ENCODE measurements around the gene IQCF6.
"Not testable (repeated sequence)": the region's sequence is repeated elsewhere in the genome, so short reads cannot be mapped to it uniquely, and the experiment has no call there.

The IQCF6 gene

GRCh38 chr3:51798411-51798963 lies 19.4 kb upstream of the IQCF6 start:
- no peak for TF ChIP-seq CTCF (IDR thresholded peaks at IDR 0.05; ENCODE audit: insufficient read depth, low read depth, low read length, missing control alignments)
- H3K4me3 ChIP-seq (ENCODE audit: low read length): no peak overlapping the region
- no peak for DNase-seq (ENCODE audit: low read depth)

GRCh38 chr3:51796854-51797253 lies 17.8 kb upstream of the IQCF6 start:
- no peak overlapping the region for H3K4me3 ChIP-seq (ENCODE audit: low read length)
- DNase-seq (ENCODE audit: low read depth): peak; percentile 55
- TF ChIP-seq CTCF (IDR thresholded peaks at IDR 0.05; ENCODE audit: insufficient read depth, low read depth, low read length, missing control alignments): no peak

GRCh38 chr3:51794206-51794605 lies 15.2 kb upstream of the IQCF6 start:
- no peak for TF ChIP-seq CTCF (IDR thresholded peaks at IDR 0.05; ENCODE audit: insufficient read depth, low read depth, low read length, missing control alignments)
- no peak for DNase-seq (ENCODE audit: low read depth)
- H3K4me3 ChIP-seq (ENCODE audit: low read length): no peak overlapping the region

GRCh38 chr3:51792206-51792605 lies 13.2 kb upstream of the IQCF6 start:
- H3K4me3 ChIP-seq (ENCODE audit: low read length): no peak overlapping the region
- DNase-seq (ENCODE audit: low read depth): no peak
- TF ChIP-seq CTCF (IDR thresholded peaks at IDR 0.05; ENCODE audit: insufficient read depth, low read depth, low read length, missing control alignments): no peak

GRCh38 chr3:51789437-51789836 lies 10.4 kb upstream of the IQCF6 start:
- no peak overlapping the region for H3K4me3 ChIP-seq (ENCODE audit: low read length)
- TF ChIP-seq CTCF (IDR thresholded peaks at IDR 0.05; ENCODE audit: insufficient read depth, low read depth, low read length, missing control alignments): no peak
- no peak for DNase-seq (ENCODE audit: low read depth)

GRCh38 chr3:51787576-51787975 lies 8.5 kb upstream of the IQCF6 start:
- not testable (repeated sequence) for H3K4me3 ChIP-seq (ENCODE audit: low read length); DNase-seq (ENCODE audit: low read depth)

- no peak for TF ChIP-seq CTCF (IDR thresholded peaks at IDR 0.05; ENCODE audit: insufficient read depth, low read depth, low read length, missing control alignments)
- H3K4me3 ChIP-seq (ENCODE audit: low read length): no peak overlapping the region
- no peak for DNase-seq (ENCODE audit: low read depth)
Observed at GRCh38 chr3:51786267-51786666, 7.2 kb upstream of the IQCF6 start.
